HepG2 (cell line): Measurements from ENCODE around the gene FANCG. TPM values are rescaled to one million over a fixed set of nuclear protein-coding genes. Genes with fewer than 3 reads are reported as not detected.
A peak's percentile ranks its signal among the peaks of the same experiment; 100 is the strongest.

Experiments used
- CEBPZ ChIP-seq: IDR thresholded peaks from 2 replicates; pipeline ENCODE4 v1.6.1; 2012; ENCODE audit warnings: low read length, improper control_type of control experiment
- FOSL1 ChIP-seq: sonication (generic); formaldehyde crosslinking; IDR thresholded peaks from 2 replicates; pipeline ENCODE4 v1.9.0; 2021; ENCODE audit warnings: missing genetic modification reagents, borderline replicate concordance
- JUND ChIP-seq: sonication (generic); formaldehyde crosslinking; IDR thresholded peaks from 2 replicates; pipeline ENCODE4 v1.8.0; 2022; ENCODE audit warnings: mild to moderate bottlenecking, missing genetic modification reagents
- MIXL1 ChIP-seq: IDR thresholded peaks from 2 replicates; pipeline ENCODE4 v1.6.1; 2016
- PREB ChIP-seq: sonication (generic); formaldehyde crosslinking; IDR thresholded peaks from 2 replicates; pipeline ENCODE4 v1.4.0; 2020; ENCODE audit warnings: missing genetic modification reagents
- RFX1 ChIP-seq: fragments of 450-650 bp; IDR thresholded peaks from 2 replicates; pipeline ENCODE4 v1.6.1; 2017
- SIX1 ChIP-seq: sonication (generic); formaldehyde crosslinking; IDR thresholded peaks from 2 replicates; pipeline ENCODE4 v1.4.0; 2020; ENCODE audit warnings: missing genetic modification reagents, borderline replicate concordance
- ZBTB37 ChIP-seq: sonication (generic); formaldehyde crosslinking; IDR thresholded peaks from 2 replicates; pipeline ENCODE4 v1.4.0; 2020; ENCODE audit warnings: mild to moderate bottlenecking, missing genetic modification reagents
- ZBTB7A ChIP-seq: sonication (generic); formaldehyde crosslinking; IDR thresholded peaks from 2 replicates; pipeline ENCODE4 v1.8.0; 2022; ENCODE audit warnings: mild to moderate bottlenecking, missing genetic modification reagents
- ZBTB7B ChIP-seq: sonication (generic); formaldehyde crosslinking; IDR thresholded peaks from 2 replicates; pipeline ENCODE4 v1.4.0; 2020; ENCODE audit warnings: missing genetic modification reagents
- ZFX ChIP-seq: sonication (generic); formaldehyde crosslinking; IDR thresholded peaks from 2 replicates; pipeline ENCODE4 v1.4.0; 2020; ENCODE audit warnings: mild to moderate bottlenecking, low read depth, missing genetic modification reagents, moderate library complexity
- ZMYM3 ChIP-seq: sonication (generic); formaldehyde crosslinking; IDR thresholded peaks from 2 replicates; pipeline ENCODE4 v1.5.1; 2020; ENCODE audit warnings: mild to moderate bottlenecking, missing genetic modification reagents
- ZNF431 ChIP-seq: sonication (generic); formaldehyde crosslinking; IDR thresholded peaks from 2 replicates; pipeline ENCODE4 v1.9.0; 2022; ENCODE audit warnings: missing genetic modification reagents, low read depth, mild to moderate bottlenecking, borderline replicate concordance
- ZNF512 ChIP-seq: sonication (generic); formaldehyde crosslinking; IDR thresholded peaks from 2 replicates; pipeline ENCODE4 v1.4.0; 2020; ENCODE audit warnings: mild to moderate bottlenecking, missing genetic modification reagents
- ZNF513 ChIP-seq: sonication (generic); formaldehyde crosslinking; conservative IDR thresholded peaks from 2 replicates; pipeline ENCODE4 v1.5.0; 2020; ENCODE audit warnings: missing genetic modification reagents
- ZNF558 ChIP-seq: sonication (generic); formaldehyde crosslinking; IDR thresholded peaks from 2 replicates; pipeline ENCODE4 v1.9.0; 2022; ENCODE audit warnings: mild to moderate bottlenecking, missing genetic modification reagents, borderline replicate concordance
- ZNF597 ChIP-seq: sonication (generic); formaldehyde crosslinking; IDR thresholded peaks from 2 replicates; pipeline ENCODE4 v1.5.0; 2020; ENCODE audit warnings: missing genetic modification reagents
- ZNF768 ChIP-seq: sonication (generic); formaldehyde crosslinking; IDR thresholded peaks from 2 replicates; pipeline ENCODE4 v1.4.0; 2020; ENCODE audit warnings: missing genetic modification reagents
- ZNF776 ChIP-seq: sonication (generic); formaldehyde crosslinking; IDR thresholded peaks from 2 replicates; pipeline ENCODE4 v1.4.0; 2020; ENCODE audit warnings: mild to moderate bottlenecking, missing genetic modification reagents
- polyA plus RNA-seq, 8 experiments: library from polyadenylated mRNA; depleted of rRNA in 3 of 8; stranded (reverse) in 7 of 8; unstranded in 1 of 8; fragments of >200 nt; fragmentation: Illumina TruSeq in 4 of 8; extraction: Trizol in 4 of 8; gene quantifications; 2 replicates each; pipeline versions ENCODE4 v1.2.1 to v1.2.3, GENCODE V29; 2011 to 2016; ENCODE audit warnings: low read depth in 4 of 8, missing spikeins in 1 of 8, mixed read lengths in 1 of 8; ENCODE audit not compliant: insufficient read depth in 1 of 8
- total RNA-seq, 5 experiments: library from RNA; depleted of rRNA; stranded (reverse); fragments of >200 nt; fragmentation: Illumina TruSeq; extraction: Trizol; gene quantifications; 2 replicates each; pipeline ENCODE4 v1.2.3, GENCODE V29; 2016; ENCODE audit warnings: low read depth in 1 of 5

The FANCG gene
- total and polyA plus RNA-seq, 2 of the 13 experiments (the other 11 are each of a cell fraction or from before 2014, with no cell fraction given) = 14.4 to 45.1 TPM

- TF ChIP-seq CEBPZ (no peak), ZFX (no peak; the same call in 1 of the 2 replicates), SIX1 (no peak), ZNF776 (CRISPR knock-in tag) (no peak), PREB (CRISPR knock-in tag) (no peak), MIXL1 (CRISPR knock-in tag) (no peak), ZNF558 (CRISPR knock-in tag) (no peak), ZNF513 (CRISPR knock-in tag) (no peak), ZNF431 (CRISPR knock-in tag) (no peak), RFX1 (no peak), ZBTB7A (no peak), ZNF768 (CRISPR knock-in tag) (peak; percentile 84; the same call in 1 of the 2 replicates), JUND (CRISPR knock-in tag) (no peak), ZNF597 (CRISPR knock-in tag) (no peak), ZMYM3 (CRISPR knock-in tag) (no peak), FOSL1 (CRISPR knock-in tag) (no peak), ZNF512 (CRISPR knock-in tag) (no peak), ZBTB7B (CRISPR knock-in tag) (no peak), ZBTB37 (CRISPR knock-in tag) (no peak)
Measured at GRCh38 chr9:35111001-35111933, 31.5 kb upstream of the FANCG start (continued).
